H1 (cell line): ENCODE data around the gene VSX1. TPM values are rescaled to one million over a fixed set of nuclear protein-coding genes. Genes with fewer than 3 reads are reported as not detected.

ENCODE experiments used
- CTCF ChIA-PET: fragments of 300-600 bp; sonication (Branson Sonifier 250); formaldehyde crosslinking; loops from one replicate; lab custom pipeline; 2021; ENCODE audit not compliant: partially characterized antibody; lab: Charles Lee
- POLR2A ChIA-PET: fragments of 300-600 bp; sonication (Branson Sonifier 250); formaldehyde crosslinking; loops from one replicate; lab custom pipeline; 2021; ENCODE audit warnings: inconsistent platforms; ENCODE audit not compliant: partially characterized antibody; lab: Charles Lee
- DNase-seq, 2 experiments: peaks; one replicate each; pipeline versions ENCODE4 v3.0.0 to v3.0.0-alpha.2; 2010 to 2022; ENCODE audit warnings: low spot score in 2 of 2, low read depth in 1 of 2, mixed read lengths in 1 of 2
- FAIRE-seq: peaks from 2 replicates; lab custom pipeline; 2011; peaks lifted over from hg19 to GRCh38; lab: Jason Lieb, UNC
- H2AFZ ChIP-seq: 2 replicates; pipeline ENCODE4 v1.8.1; 2012; ENCODE audit warnings: low read length, inconsistent platforms
- H2AK5ac ChIP-seq: 2 replicates; pipeline ENCODE4 v1.6.1; 2013; ENCODE audit warnings: low read depth, low read length
- H2BK120ac ChIP-seq: replicated peaks from 2 replicates; pipeline ENCODE3; 2013; ENCODE audit warnings: low read depth, low read length, inconsistent platforms
- H2BK12ac ChIP-seq: 2 replicates; pipeline ENCODE4 v1.6.1; 2013; ENCODE audit warnings: low read depth, low read length
- H2BK15ac ChIP-seq: 2 replicates; pipeline ENCODE4 v1.6.1; 2013; ENCODE audit warnings: low read length
- H2BK20ac ChIP-seq: 2 replicates; pipeline ENCODE4 v1.6.1; 2013; ENCODE audit warnings: low read length
- H2BK5ac ChIP-seq: 2 replicates; pipeline ENCODE4 v1.6.1; 2013; ENCODE audit warnings: low read depth, low read length
- H3K14ac ChIP-seq: 2 replicates; pipeline ENCODE4 v1.6.1; 2013; ENCODE audit warnings: inconsistent platforms; ENCODE audit not compliant: insufficient read length
- H3K18ac ChIP-seq: 2 replicates; pipeline ENCODE4 v1.6.1; 2013; ENCODE audit warnings: low read length; ENCODE audit errors: extremely low read depth
- H3K23ac ChIP-seq: 2 replicates; pipeline ENCODE4 v1.6.1; 2013; ENCODE audit warnings: inconsistent platforms; ENCODE audit not compliant: insufficient read length
- H3K23me2 ChIP-seq: 2 replicates; pipeline ENCODE4 v1.6.1; 2013; ENCODE audit warnings: low read depth, low read length
- H3K27ac ChIP-seq: 2 replicates; pipeline ENCODE4 v1.6.1; 2011; ENCODE audit warnings: low read depth, low read length, inconsistent platforms
- H3K27me3 ChIP-seq, 4 experiments: replicated peaks in 1 of 4; 1 replicate in 1 of 4; 2 replicates in 3 of 4; pipeline versions ENCODE4 v1.6.1 to v1.8.1; 2011 to 2013; ENCODE audit warnings: low read length in 3 of 4, mild to moderate bottlenecking in 3 of 4, inconsistent platforms in 2 of 4, mixed read lengths in 2 of 4, moderate library complexity in 1 of 4; ENCODE audit not compliant: control insufficient read depth in 3 of 4, insufficient read depth in 3 of 4; ENCODE audit errors: extremely low read depth in 1 of 4
- H3K36me3 ChIP-seq, 4 experiments: 2 replicates each; pipeline versions ENCODE4 v1.6.1 to v1.8.1; 2011 to 2013; ENCODE audit warnings: mild to moderate bottlenecking in 4 of 4, low read length in 3 of 4, moderate library complexity in 2 of 4, control low read depth in 1 of 4, inconsistent platforms in 1 of 4; ENCODE audit not compliant: insufficient read depth in 4 of 4, control insufficient read depth in 2 of 4
- H3K4ac ChIP-seq: replicated peaks from 2 replicates; pipeline ENCODE3; 2013; ENCODE audit warnings: low read length, low read depth, mixed read lengths, inconsistent platforms; ENCODE audit not compliant: insufficient read length
- H3K4me1 ChIP-seq, 4 experiments: replicated peaks in 1 of 4; 1 replicate in 1 of 4; 2 replicates in 3 of 4; pipeline versions ENCODE4 v1.6.1 to v1.8.1; 2011 to 2013; ENCODE audit warnings: low read length in 3 of 4, inconsistent platforms in 2 of 4, mixed read lengths in 1 of 4; ENCODE audit not compliant: insufficient read depth in 4 of 4, control insufficient read depth in 3 of 4
- H3K4me2 ChIP-seq, 2 experiments: 2 replicates each; pipeline versions ENCODE4 v1.6.1 to v1.8.1; 2011 to 2013; ENCODE audit warnings: low read depth in 2 of 2, low read length in 2 of 2, control low read depth in 1 of 2, inconsistent platforms in 1 of 2, mild to moderate bottlenecking in 1 of 2; ENCODE audit not compliant: insufficient read depth in 1 of 2
- H3K4me3 ChIP-seq, 4 experiments: fragments of 200-600, 300-600 bp in 1 of 4; sonication (generic), shearing (Covaris generic), sonication (Bioruptor Twin) in 1 of 4; 2 replicates each; pipeline versions ENCODE4 v1.5.1 to v1.8.1; 2011 to 2016; ENCODE audit warnings: low read length in 4 of 4, low read depth in 3 of 4, control low read depth in 2 of 4, inconsistent platforms in 2 of 4, mild to moderate bottlenecking in 2 of 4, mixed read lengths in 1 of 4, moderate library complexity in 1 of 4; ENCODE audit not compliant: insufficient read depth in 2 of 4; ENCODE audit errors: extremely low read depth in 1 of 4
- H3K56ac ChIP-seq: replicated peaks from 2 replicates; pipeline ENCODE3; 2013; ENCODE audit warnings: low read depth, mild to moderate bottlenecking, mixed read lengths, low read length, inconsistent platforms; ENCODE audit not compliant: insufficient read length
- H3K79me1 ChIP-seq: 2 replicates; pipeline ENCODE4 v1.6.1; 2013; ENCODE audit warnings: low read depth, low read length, control low read depth
- H3K79me2 ChIP-seq, 2 experiments: 2 replicates each; pipeline versions ENCODE4 v1.6.1 to v1.8.1; 2012 to 2013; ENCODE audit warnings: low read length in 2 of 2, mild to moderate bottlenecking in 2 of 2, inconsistent platforms in 1 of 2; ENCODE audit not compliant: insufficient read depth in 2 of 2, control insufficient read depth in 1 of 2
- H3K9ac ChIP-seq, 4 experiments: replicated peaks in 1 of 4; 1 replicate in 1 of 4; 2 replicates in 3 of 4; pipeline versions ENCODE4 v1.6.1 to v1.8.1; 2011 to 2013; ENCODE audit warnings: low read depth in 3 of 4, low read length in 3 of 4, control low read depth in 2 of 4, mild to moderate bottlenecking in 2 of 4, moderate library complexity in 2 of 4, inconsistent platforms in 1 of 4; ENCODE audit errors: extremely low read depth in 1 of 4
- H3K9me3 ChIP-seq, 2 experiments: 2 replicates each; pipeline versions ENCODE4 v1.6.1 to v1.8.1; 2012 to 2013; ENCODE audit warnings: mild to moderate bottlenecking in 2 of 2, moderate library complexity in 2 of 2, control low read depth in 1 of 2, inconsistent platforms in 1 of 2, low read depth in 1 of 2, low read length in 1 of 2, mixed read lengths in 1 of 2; ENCODE audit not compliant: insufficient read depth in 2 of 2
- H4K20me1 ChIP-seq, 2 experiments: replicated peaks in 1 of 2; 2 replicates each; pipeline versions ENCODE3 to v1.8.1; 2011 to 2013; ENCODE audit warnings: inconsistent platforms in 2 of 2, low read length in 2 of 2, mild to moderate bottlenecking in 1 of 2; ENCODE audit not compliant: insufficient read depth in 2 of 2, control insufficient read depth in 1 of 2
- H4K5ac ChIP-seq: 2 replicates; pipeline ENCODE4 v1.6.1; 2013; ENCODE audit warnings: low read length, low read depth, mixed read lengths, inconsistent platforms; ENCODE audit not compliant: insufficient read length
- H4K8ac ChIP-seq: 2 replicates; pipeline ENCODE4 v1.8.0; 2013; ENCODE audit warnings: mild to moderate bottlenecking, moderate library complexity, low read length, inconsistent platforms; ENCODE audit not compliant: insufficient read depth; ENCODE audit errors: extremely low read depth
- H4K91ac ChIP-seq: replicated peaks from 2 replicates; pipeline ENCODE3; 2013; ENCODE audit warnings: low read length, mixed read lengths, inconsistent platforms; ENCODE audit not compliant: insufficient read length
- CBX5 ChIP-seq: fragments of 300-800, 300-1000 bp; sonication (generic); IDR thresholded peaks from 2 replicates; pipeline ENCODE4 v1.7.1; 2016; ENCODE audit warnings: antibody characterized with exemption, low read length, low read depth
- CEBPB ChIP-seq: IDR thresholded peaks from 2 replicates; pipeline ENCODE4 v1.6.1; 2012; ENCODE audit warnings: low read depth, low read length
- MAX ChIP-seq: IDR thresholded peaks from 2 replicates; pipeline ENCODE4 v1.6.1; 2012; ENCODE audit warnings: inconsistent platforms
- POU5F1 ChIP-seq: IDR thresholded peaks from 2 replicates; pipeline ENCODE4 v1.6.1; 2011; ENCODE audit warnings: low read depth, mild to moderate bottlenecking, low read length, moderate library complexity
- RNF2 ChIP-seq: fragments of 200-900, 300-1000 bp; sonication (generic); IDR thresholded peaks from 2 replicates; pipeline ENCODE4 v1.7.1; 2016; ENCODE audit warnings: borderline replicate concordance, low read depth, mild to moderate bottlenecking, antibody characterized with exemption, low read length; ENCODE audit not compliant: poor library complexity, severe bottlenecking; ENCODE audit errors: missing control alignments
- SIN3A ChIP-seq, 2 experiments: IDR thresholded peaks in 1 of 2; conservative IDR thresholded peaks in 1 of 2; 2 replicates each; pipeline ENCODE4 v1.6.1; 2011 to 2012; ENCODE audit warnings: low read length in 2 of 2, improper control_type of control experiment in 1 of 2, low read depth in 1 of 2, mild to moderate bottlenecking in 1 of 2
- SIRT6 ChIP-seq: IDR thresholded peaks from one replicate; pipeline ENCODE4 v1.7.1; 2012; ENCODE audit warnings: low read length, inconsistent platforms
- SIX5 ChIP-seq: IDR thresholded peaks from 2 replicates; pipeline ENCODE4 v1.6.1; 2011; ENCODE audit warnings: mild to moderate bottlenecking, low read depth, low read length
- SRF ChIP-seq: IDR thresholded peaks from 2 replicates; pipeline ENCODE4 v1.6.1; 2011; ENCODE audit warnings: mild to moderate bottlenecking, low read depth, low read length, moderate library complexity
- SUZ12 ChIP-seq: fragments of 200-600 bp; sonication (generic); IDR thresholded peaks from 2 replicates; pipeline ENCODE4 v1.6.1; 2012; ENCODE audit warnings: mild to moderate bottlenecking, inconsistent platforms, low read length, moderate library complexity, mixed read lengths
- USF2 ChIP-seq: IDR thresholded peaks from 2 replicates; pipeline ENCODE4 v1.6.1; 2011; ENCODE audit warnings: low read length, improper control_type of control experiment
- WGBS, 2 experiments: shearing (Covaris generic) in 1 of 2; methylation state at CpG; one replicate each; pipeline versions ENCODE4 v1.1.6 to v1.1.7; 2013 to 2015; ENCODE audit warnings: low lambda C conversion rate in 2 of 2, mixed read lengths in 2 of 2, inconsistent platforms in 1 of 2, low coverage in 1 of 2, missing lambda C conversion rate in 1 of 2; ENCODE audit not compliant: insufficient replicate concordance in 2 of 2, insufficient coverage in 1 of 2, insufficient read length in 1 of 2; ENCODE audit errors: extremely low coverage in 1 of 2, missing lambda C conversion rate in 1 of 2; 5-methylcytosine and 5-hydroxymethylcytosine counted together
- polyA plus RNA-seq, 7 experiments: library from polyadenylated mRNA; depleted of rRNA in 3 of 7; stranded (reverse) in 5 of 7; unstranded in 2 of 7; fragments of >200 nt in 5 of 7; fragments of 200-250 nt in 2 of 7; gene quantifications; 1 replicate in 5 of 7; 2 replicates in 1 of 7; 4 replicates in 1 of 7; pipeline versions ENCODE4 v1.2.1 to v1.2.3, GENCODE V29; 2011 to 2013; ENCODE audit warnings: missing spikeins in 2 of 7, mixed read lengths in 2 of 7
- total RNA-seq: library from RNA; stranded (reverse); fragmentation: NEBNext Ultra II Directional; extraction: Animal tissue kit (Norgen Biotek cat#: 25700); gene quantifications from 2 replicates; pipeline ENCODE4 v1.2.1, GENCODE V29; 2021

Gene VSX1
- total and polyA plus RNA-seq, 2 of the 8 experiments (the other 6 are each of a cell fraction or from before 2014, with no cell fraction given) = 0.14 TPM; not detected in 1

- Histone ChIP-seq H3K4me1 (peaks cover 0 to 12% (median 4%) of the 10 kb centered on the region in 4 experiments; a peak in 5 of 7 replicates), H3K4me2 (no peak overlapping the region), H4K5ac (no peak overlapping the region), H3K79me1 (no peaks in the 10 kb centered on the region), H2BK15ac (no peak overlapping the region), H2BK5ac (no peak overlapping the region), H3K27ac (no peak overlapping the region), H2BK12ac (no peak overlapping the region), H3K9ac (no peak overlapping the region), H3K23ac (no peak overlapping the region), H3K36me3 (no peaks in the 10 kb centered on the region), H2AK5ac (no peak overlapping the region), H2BK20ac (no peak overlapping the region), H4K8ac (no peak overlapping the region), H3K56ac (no peak overlapping the region), H3K18ac (no peak overlapping the region), H3K23me2 (peaks cover 15% of the 10 kb centered on the region; the same call in 1 of the 2 replicates), H3K9me3 (no peaks in the 10 kb centered on the region; a peak in 1 of 4 replicates), H3K4ac (no peak overlapping the region), H3K14ac (no peak overlapping the region), H3K79me2 (no peaks in the 10 kb centered on the region), H2BK120ac (no peak overlapping the region), H3K4me3 (no peak overlapping the region), H4K20me1 (peaks cover 0 to under 1% of the 10 kb centered on the region in 2 experiments), H3K27me3 (peaks cover 17 to 55% (median 44%) of the 10 kb centered on the region in 4 experiments), H4K91ac (no peak overlapping the region), H2AFZ (no peak overlapping the region)
- POLR2A ChIA-PET = interaction anchor here (0.6 kb wide), 1 partner anchor 21 kb away, joined by 4 read pairs; no protein-coding TSS in a partner anchor
- TF ChIP-seq SIX5 (no peak), SUZ12 (no peak), SIN3A (conservative IDR thresholded peaks at IDR 0.05 in 1 of 2, IDR thresholded peaks at IDR 0.05 in 1 of 2; ENCODE audit: low read depth in 1 of 2, low read length in 2 of 2) (no peak), MAX (no peak), CEBPB (no peak), USF2 (no peak), SIRT6 (no peak), SRF (no peak), POU5F1 (no peak), RNF2 (no peak), CBX5 (no peak)
- 78% methylated on average over 15 of the region's 15 CpGs; no CpG with 5 or more reads in 1 of the 2 experiments for WGBS, 2 experiments
- CTCF ChIA-PET = interaction anchor here (0.6 to 9.1 kb wide), 12 partner anchors 9 to 1124 kb away, joined by 3 to 121 read pairs (median 4); no protein-coding TSS in a partner anchor
- no peak for DNase-seq
- no peak for FAIRE-seq
Observed at GRCh38 chr20:25061821-25062530, 20.0 kb downstream of the VSX1 start.
